HepG2 (cell line): ENCODE data around the gene PLOD2. TPM values are rescaled to one million over a fixed set of nuclear protein-coding genes. Genes with fewer than 3 reads are reported as not detected.

Source experiments
- ATAC-seq: fragments of 200-7000 bp; cut with Tn5 transposase; 3 replicates; pipeline ENCODE4 v1.9.1; 2020; ENCODE audit warnings: mild to moderate bottlenecking, moderate library complexity
- BruUV-seq: library from RNA; stranded (reverse); fragments of 400-500 nt; replicated peaks from 2 replicates; lab custom pipeline; 2021; lab: Mats Ljungman, UMichigan
- CTCF ChIA-PET: fragments of 300-600 bp; formaldehyde crosslinking; extraction: SDS; loops from one replicate; lab custom pipeline; 2021; ENCODE audit warnings: low total read pairs, inconsistent platforms, low intra/inter-chr PET ratio; lab: Yijun Ruan, JAX
- POLR2A ChIA-PET: fragments of 350-600 bp; sonication (Branson Sonifier 250); formaldehyde crosslinking; loops from one replicate; lab custom pipeline; 2020; ENCODE audit warnings: antibody characterized with exemption, inconsistent platforms; lab: Yijun Ruan, JAX
- DNase-seq: peaks from one replicate; pipeline ENCODE4 v3.0.0-alpha.2; 2015; ENCODE audit warnings: low spot score
- FAIRE-seq: peaks from 3 replicates; lab custom pipeline; 2011; peaks lifted over from hg19 to GRCh38; lab: Jason Lieb, UNC
- H2AFZ ChIP-seq: one replicate; pipeline ENCODE4 v1.6.1; 2011; ENCODE audit warnings: low read length, inconsistent platforms
- H3K27ac ChIP-seq: fragments of 300-600 bp; 3 replicates; pipeline ENCODE4 v1.8.0; 2011; ENCODE audit warnings: mixed run types, mild to moderate bottlenecking, mixed read lengths, low read length, inconsistent platforms; ENCODE audit not compliant: insufficient read depth; ENCODE audit errors: extremely low read length
- H3K27me3 ChIP-seq, 2 experiments: fragments of 200-600 bp in 1 of 2; 2 replicates in 1 of 2; 3 replicates in 1 of 2; pipeline versions ENCODE4 v1.6.0 to v1.8.0; 2011; ENCODE audit warnings: low read length in 2 of 2, mild to moderate bottlenecking in 2 of 2, moderate library complexity in 2 of 2, inconsistent platforms in 1 of 2; ENCODE audit not compliant: insufficient read depth in 2 of 2, control insufficient read depth in 1 of 2
- H3K36me3 ChIP-seq, 2 experiments: fragments of 200-600 bp in 1 of 2; replicated peaks in 1 of 2; 2 replicates in 1 of 2; 3 replicates in 1 of 2; pipeline versions ENCODE4 v1.5.1 to v1.8.0; 2011; ENCODE audit warnings: low read length in 2 of 2, inconsistent platforms in 1 of 2; ENCODE audit not compliant: insufficient read depth in 2 of 2, control insufficient read depth in 1 of 2
- H3K4me1 ChIP-seq: 2 replicates; pipeline ENCODE4 v1.5.1; 2012; ENCODE audit warnings: low read length, inconsistent platforms; ENCODE audit not compliant: insufficient read depth
- H3K4me2 ChIP-seq: 2 replicates; pipeline ENCODE4 v1.6.0; 2011; ENCODE audit warnings: low read depth, low read length, inconsistent platforms
- H3K4me3 ChIP-seq, 3 experiments: fragments of 200-600 bp in 1 of 3; sonication (generic), shearing (Covaris generic) in 1 of 3; replicated peaks in 1 of 3; 2 replicates each; pipeline ENCODE4 v1.5.1; 2011 to 2016; ENCODE audit warnings: low read length in 3 of 3, inconsistent platforms in 2 of 3, low read depth in 2 of 3, mild to moderate bottlenecking in 2 of 3, control low read depth in 1 of 3, mixed read lengths in 1 of 3; ENCODE audit not compliant: insufficient read depth in 1 of 3
- H3K79me2 ChIP-seq: one replicate; pipeline ENCODE4 v1.6.1; 2011; ENCODE audit warnings: low read length, inconsistent platforms; ENCODE audit not compliant: insufficient read depth
- H3K9ac ChIP-seq: 2 replicates; pipeline ENCODE4 v1.6.0; 2011; ENCODE audit warnings: mild to moderate bottlenecking, low read depth, low read length, inconsistent platforms; ENCODE audit not compliant: insufficient read depth
- H3K9me3 ChIP-seq: 2 replicates; pipeline ENCODE4 v1.5.1; 2012; ENCODE audit warnings: mild to moderate bottlenecking, low read length
- H4K20me1 ChIP-seq: 2 replicates; pipeline ENCODE4 v1.6.0; 2011; ENCODE audit warnings: inconsistent platforms, mild to moderate bottlenecking, low read length, moderate library complexity; ENCODE audit not compliant: insufficient read depth
- CCDC6 ChIP-seq: sonication (generic); formaldehyde crosslinking; IDR thresholded peaks from 2 replicates; pipeline ENCODE4 v1.8.1; 2022; ENCODE audit warnings: mild to moderate bottlenecking, missing genetic modification reagents, moderate library complexity
- CREB1 ChIP-seq, 2 experiments: fragments of 450-650 bp in 1 of 2; IDR thresholded peaks; 2 replicates each; pipeline ENCODE4 v1.6.1; 2016 to 2017; ENCODE audit warnings: control low read depth in 1 of 2, mild to moderate bottlenecking in 1 of 2, missing compliant biosample characterization in 1 of 2, missing genetic modification characterization in 1 of 2
- PPARG ChIP-seq: conservative IDR thresholded peaks from 2 replicates; pipeline ENCODE4 v1.6.1; 2016; ENCODE audit warnings: missing biosample characterization, missing genetic modification reagents
- SMC3 ChIP-seq: IDR thresholded peaks from 2 replicates; pipeline ENCODE4 v1.6.1; 2011; ENCODE audit warnings: low read length, improper control_type of control experiment
- STAG1 ChIP-seq: sonication (generic); formaldehyde crosslinking; IDR thresholded peaks from 2 replicates; pipeline ENCODE4 v1.4.0; 2020; ENCODE audit warnings: missing genetic modification reagents
- WGBS: methylation state at CpG from one replicate; pipeline ENCODE4 v1.1.6; 2017; ENCODE audit warnings: low lambda C conversion rate; 5-methylcytosine and 5-hydroxymethylcytosine counted together
- in situ Hi-C: cut with HindIII; loops from 2 replicates; pipeline ENCODE4 v1.10.0; 2017; ENCODE audit warnings: low pct_unique_long_range_greater_than_20kb; ENCODE audit not compliant: extremely low pct_ligation_motif_present
- intact Hi-C: fragments of 100-400 bp; cut with micrococcal nuclease; formaldehyde crosslinking; loops from one replicate; pipeline ENCODE4 v1.10.0; 2022; ENCODE audit not compliant: unreplicated experiment
- polyA plus RNA-seq, 8 experiments: library from polyadenylated mRNA; depleted of rRNA in 3 of 8; stranded (reverse) in 7 of 8; unstranded in 1 of 8; fragments of >200 nt; fragmentation: Illumina TruSeq in 4 of 8; extraction: Trizol in 4 of 8; gene quantifications; 2 replicates each; pipeline versions ENCODE4 v1.2.1 to v1.2.3, GENCODE V29; 2011 to 2016; ENCODE audit warnings: low read depth in 4 of 8, missing spikeins in 1 of 8, mixed read lengths in 1 of 8; ENCODE audit not compliant: insufficient read depth in 1 of 8
- total RNA-seq, 5 experiments: library from RNA; depleted of rRNA; stranded (reverse); fragments of >200 nt; fragmentation: Illumina TruSeq; extraction: Trizol; gene quantifications; 2 replicates each; pipeline ENCODE4 v1.2.3, GENCODE V29; 2016; ENCODE audit warnings: low read depth in 1 of 5
- TF ChIP-seq, protein P1 (sequence below): IDR thresholded peaks from 2 replicates; pipeline ENCODE4 v1.6.1; 2012; ENCODE audit warnings: low read depth, low read length, improper control_type of control experiment
- TF ChIP-seq, protein P2 (sequence below): sonication (generic); formaldehyde crosslinking; IDR thresholded peaks from 2 replicates; pipeline ENCODE4 v1.9.0; 2021; ENCODE audit warnings: missing genetic modification reagents, borderline replicate concordance
- TF ChIP-seq, protein P3 (sequence below): sonication (generic); formaldehyde crosslinking; IDR thresholded peaks from 2 replicates; pipeline ENCODE4 v1.5.0; 2020; ENCODE audit warnings: mild to moderate bottlenecking, missing genetic modification reagents, moderate library complexity
- TF ChIP-seq, protein P4 (sequence below): IDR thresholded peaks from 2 replicates; pipeline ENCODE4 v1.6.1; 2016

The PLOD2 gene
- total and polyA plus RNA-seq, 2 of the 13 experiments (the other 11 are each of a cell fraction or from before 2014, with no cell fraction given): 107 to 161 TPM

DNA sequence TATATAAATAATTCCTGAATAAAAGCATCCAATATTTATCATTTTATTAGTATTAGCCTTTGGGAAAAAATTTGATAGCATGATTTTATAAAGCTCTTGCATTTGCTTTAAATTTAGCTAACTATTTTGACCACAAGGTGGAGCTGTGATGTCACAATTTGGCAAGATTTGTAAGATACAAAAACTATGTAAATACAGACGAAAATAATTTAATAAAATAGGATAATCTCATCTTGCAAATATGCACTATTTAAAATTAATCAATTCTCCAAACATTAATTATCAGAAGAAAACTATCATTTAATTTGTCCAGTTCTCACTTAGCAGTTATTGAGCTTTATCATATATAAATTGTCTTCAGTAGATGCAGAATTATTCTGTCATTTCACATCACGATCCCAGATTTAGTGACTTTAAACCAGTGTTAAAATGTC lies 95.4 kb downstream of the PLOD2 start:
- CTCF ChIA-PET: interaction anchor here (0.7 to 2.0 kb wide), 7 partner anchors 83 to 512 kb away, joined by 3 to 24 read pairs (median 7); no protein-coding TSS in a partner anchor

More for the DNA sequence above, 95.4 kb downstream of the PLOD2 start:
- Histone ChIP-seq H3K79me2 (no peaks in the 10 kb centered on the region), H3K36me3 (peaks cover 0 to 6% of the 10 kb centered on the region in 2 experiments; a peak in 1 of 5 replicates), H3K4me3 (no peak overlapping the region), H3K9ac (no peak overlapping the region), H4K20me1 (no peaks in the 10 kb centered on the region), H3K4me1 (no peaks in the 10 kb centered on the region), H2AFZ (no peak overlapping the region)
- in situ Hi-C loops: loop anchor here (5.0 to 10.0 kb wide), 3 partner anchors 99 to 509 kb away; partner anchors contain the start of gene PLOD2
- TF ChIP-seq, protein P1, sequence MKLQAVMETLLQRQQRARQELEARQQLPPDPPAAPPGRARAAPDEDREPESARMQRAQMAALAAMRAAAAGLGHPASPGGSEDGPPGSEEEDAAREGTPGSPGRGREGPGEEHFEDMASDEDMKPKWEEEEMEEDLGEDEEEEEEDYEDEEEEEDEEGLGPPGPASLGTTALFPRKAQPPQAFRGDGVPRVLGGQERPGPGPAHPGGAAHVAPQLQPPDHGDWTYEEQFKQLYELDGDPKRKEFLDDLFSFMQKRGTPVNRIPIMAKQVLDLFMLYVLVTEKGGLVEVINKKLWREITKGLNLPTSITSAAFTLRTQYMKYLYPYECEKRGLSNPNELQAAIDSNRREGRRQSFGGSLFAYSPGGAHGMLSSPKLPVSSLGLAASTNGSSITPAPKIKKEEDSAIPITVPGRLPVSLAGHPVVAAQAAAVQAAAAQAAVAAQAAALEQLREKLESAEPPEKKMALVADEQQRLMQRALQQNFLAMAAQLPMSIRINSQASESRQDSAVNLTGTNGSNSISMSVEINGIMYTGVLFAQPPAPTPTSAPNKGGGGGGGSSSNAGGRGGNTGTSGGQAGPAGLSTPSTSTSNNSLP: peak; percentile 66; the same call in 1 of the 2 replicates
- TF ChIP-seq, protein P2, sequence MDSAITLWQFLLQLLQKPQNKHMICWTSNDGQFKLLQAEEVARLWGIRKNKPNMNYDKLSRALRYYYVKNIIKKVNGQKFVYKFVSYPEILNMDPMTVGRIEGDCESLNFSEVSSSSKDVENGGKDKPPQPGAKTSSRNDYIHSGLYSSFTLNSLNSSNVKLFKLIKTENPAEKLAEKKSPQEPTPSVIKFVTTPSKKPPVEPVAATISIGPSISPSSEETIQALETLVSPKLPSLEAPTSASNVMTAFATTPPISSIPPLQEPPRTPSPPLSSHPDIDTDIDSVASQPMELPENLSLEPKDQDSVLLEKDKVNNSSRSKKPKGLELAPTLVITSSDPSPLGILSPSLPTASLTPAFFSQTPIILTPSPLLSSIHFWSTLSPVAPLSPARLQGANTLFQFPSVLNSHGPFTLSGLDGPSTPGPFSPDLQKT (CRISPR knock-in tag): no peak
- TF ChIP-seq CCDC6 (CRISPR knock-in tag): no peak
- peak; percentile 46 for TF ChIP-seq SMC3
- peak; percentile 72 for TF ChIP-seq STAG1
- 0 out of 2 replicates have a peak, but pooled peaks have one; percentile 22 for TF ChIP-seq PPARG
- TF ChIP-seq, protein P3, sequence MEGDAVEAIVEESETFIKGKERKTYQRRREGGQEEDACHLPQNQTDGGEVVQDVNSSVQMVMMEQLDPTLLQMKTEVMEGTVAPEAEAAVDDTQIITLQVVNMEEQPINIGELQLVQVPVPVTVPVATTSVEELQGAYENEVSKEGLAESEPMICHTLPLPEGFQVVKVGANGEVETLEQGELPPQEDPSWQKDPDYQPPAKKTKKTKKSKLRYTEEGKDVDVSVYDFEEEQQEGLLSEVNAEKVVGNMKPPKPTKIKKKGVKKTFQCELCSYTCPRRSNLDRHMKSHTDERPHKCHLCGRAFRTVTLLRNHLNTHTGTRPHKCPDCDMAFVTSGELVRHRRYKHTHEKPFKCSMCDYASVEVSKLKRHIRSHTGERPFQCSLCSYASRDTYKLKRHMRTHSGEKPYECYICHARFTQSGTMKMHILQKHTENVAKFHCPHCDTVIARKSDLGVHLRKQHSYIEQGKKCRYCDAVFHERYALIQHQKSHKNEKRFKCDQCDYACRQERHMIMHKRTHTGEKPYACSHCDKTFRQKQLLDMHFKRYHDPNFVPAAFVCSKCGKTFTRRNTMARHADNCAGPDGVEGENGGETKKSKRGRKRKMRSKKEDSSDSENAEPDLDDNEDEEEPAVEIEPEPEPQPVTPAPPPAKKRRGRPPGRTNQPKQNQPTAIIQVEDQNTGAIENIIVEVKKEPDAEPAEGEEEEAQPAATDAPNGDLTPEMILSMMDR (CRISPR knock-in tag): peak; percentile 49
- peak; percentile 57; the same call in 1 of the 2 replicates for TF ChIP-seq CREB1 (IDR thresholded peaks at IDR 0.05)
- TF ChIP-seq CREB1 (CRISPR knock-in tag; IDR thresholded peaks at IDR 0.05): no peak
- TF ChIP-seq, protein P4, sequence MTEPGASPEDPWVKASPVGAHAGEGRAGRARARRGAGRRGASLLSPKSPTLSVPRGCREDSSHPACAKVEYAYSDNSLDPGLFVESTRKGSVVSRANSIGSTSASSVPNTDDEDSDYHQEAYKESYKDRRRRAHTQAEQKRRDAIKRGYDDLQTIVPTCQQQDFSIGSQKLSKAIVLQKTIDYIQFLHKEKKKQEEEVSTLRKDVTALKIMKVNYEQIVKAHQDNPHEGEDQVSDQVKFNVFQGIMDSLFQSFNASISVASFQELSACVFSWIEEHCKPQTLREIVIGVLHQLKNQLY: no peak
- TF ChIP-seq, all 625 proteins: peak for 6
- no peaks in the 10 kb centered on the region for H3K9me3 ChIP-seq
- intact Hi-C loops: loop anchor here (1.0 to 10.0 kb wide), 5 partner anchors 95 to 579 kb away; no protein-coding TSS in a partner anchor
- BruUV-seq: no TSS peak
- 52% methylated on average over 2 of the region's 2 CpGs for WGBS
- no peak for ATAC-seq
- no peak for FAIRE-seq
- DNase-seq: peak; percentile 50
- H3K27me3 ChIP-seq: no peaks in the 10 kb centered on the region; a peak in 1 of 5 replicates
- POLR2A ChIA-PET: interaction anchor here (1.2 kb wide), 1 partner anchor 95 kb away, joined by 16 read pairs; the partner anchor contains the start of gene PLOD2
- H3K27ac ChIP-seq: no peak overlapping the region
- H3K4me2 ChIP-seq: no peak overlapping the region
